22Rv1 (cell line): ENCODE results near the gene CCNA2.

Experiments
- ZFX ChIP-seq: fragments of 450-650 bp; IDR thresholded peaks from 2 replicates; pipeline ENCODE4 v1.6.1; 2017; ENCODE audit warnings: antibody characterized with exemption, borderline replicate concordance
- TF ChIP-seq, protein P1 (sequence below): fragments of 450-650 bp; IDR thresholded peaks from 2 replicates; pipeline ENCODE4 v1.5.1; 2017; ENCODE audit warnings: mild to moderate bottlenecking

DNA sequence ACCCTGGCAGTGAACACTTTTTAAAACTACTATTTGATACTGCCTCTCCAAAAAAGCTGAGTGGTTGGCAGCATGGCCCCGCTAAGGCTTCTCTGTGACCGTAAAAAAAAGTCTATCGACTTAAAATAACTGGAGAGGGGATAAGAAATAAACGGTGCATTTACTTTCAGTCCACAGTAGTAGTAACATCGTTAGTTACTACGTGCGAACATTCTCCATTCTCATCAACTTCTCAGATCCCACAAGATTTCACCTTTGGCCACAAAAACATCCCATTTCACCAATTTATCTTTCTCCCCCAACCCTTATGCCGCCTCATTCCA lies 23.1 kb downstream of the CCNA2 start:
- TF ChIP-seq ZFX = no peak
- TF ChIP-seq, protein P1, sequence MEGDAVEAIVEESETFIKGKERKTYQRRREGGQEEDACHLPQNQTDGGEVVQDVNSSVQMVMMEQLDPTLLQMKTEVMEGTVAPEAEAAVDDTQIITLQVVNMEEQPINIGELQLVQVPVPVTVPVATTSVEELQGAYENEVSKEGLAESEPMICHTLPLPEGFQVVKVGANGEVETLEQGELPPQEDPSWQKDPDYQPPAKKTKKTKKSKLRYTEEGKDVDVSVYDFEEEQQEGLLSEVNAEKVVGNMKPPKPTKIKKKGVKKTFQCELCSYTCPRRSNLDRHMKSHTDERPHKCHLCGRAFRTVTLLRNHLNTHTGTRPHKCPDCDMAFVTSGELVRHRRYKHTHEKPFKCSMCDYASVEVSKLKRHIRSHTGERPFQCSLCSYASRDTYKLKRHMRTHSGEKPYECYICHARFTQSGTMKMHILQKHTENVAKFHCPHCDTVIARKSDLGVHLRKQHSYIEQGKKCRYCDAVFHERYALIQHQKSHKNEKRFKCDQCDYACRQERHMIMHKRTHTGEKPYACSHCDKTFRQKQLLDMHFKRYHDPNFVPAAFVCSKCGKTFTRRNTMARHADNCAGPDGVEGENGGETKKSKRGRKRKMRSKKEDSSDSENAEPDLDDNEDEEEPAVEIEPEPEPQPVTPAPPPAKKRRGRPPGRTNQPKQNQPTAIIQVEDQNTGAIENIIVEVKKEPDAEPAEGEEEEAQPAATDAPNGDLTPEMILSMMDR = no peak
